AG04449 (cell line): Measurements from ENCODE around the gene NANOG.
"Not testable (repeated sequence)": the region's sequence is repeated elsewhere in the genome, so short reads cannot be mapped to it uniquely, and the experiment has no call there.

Source experiments
- CTCF ChIA-PET: fragments of 350-600 bp; formaldehyde crosslinking; extraction: SDS; loops from one replicate; lab custom pipeline; 2021; ENCODE audit warnings: antibody characterized with exemption; lab: Yijun Ruan, JAX
- POLR2A ChIA-PET: fragments of 400-600, 350-600 bp; formaldehyde crosslinking; extraction: SDS; loops from one replicate; lab custom pipeline; 2020; ENCODE audit warnings: antibody characterized with exemption, inconsistent platforms; lab: Yijun Ruan, JAX
- DNase-seq: peaks from one replicate; pipeline ENCODE4 v3.0.0-alpha.2; 2010; ENCODE audit warnings: low read depth, low spot score
- H3K4me3 ChIP-seq: 2 replicates; pipeline ENCODE4 v1.5.1; 2011; ENCODE audit warnings: low read depth, mild to moderate bottlenecking, control low read depth, low read length
- TF ChIP-seq, protein P1 (sequence below): IDR thresholded peaks from one replicate; pipeline ENCODE4 v1.5.1; 2011; ENCODE audit warnings: mild to moderate bottlenecking, moderate library complexity, low read length, control low read depth, inconsistent platforms; ENCODE audit not compliant: insufficient read depth; ENCODE audit errors: missing control alignments

The NANOG gene

DNA sequence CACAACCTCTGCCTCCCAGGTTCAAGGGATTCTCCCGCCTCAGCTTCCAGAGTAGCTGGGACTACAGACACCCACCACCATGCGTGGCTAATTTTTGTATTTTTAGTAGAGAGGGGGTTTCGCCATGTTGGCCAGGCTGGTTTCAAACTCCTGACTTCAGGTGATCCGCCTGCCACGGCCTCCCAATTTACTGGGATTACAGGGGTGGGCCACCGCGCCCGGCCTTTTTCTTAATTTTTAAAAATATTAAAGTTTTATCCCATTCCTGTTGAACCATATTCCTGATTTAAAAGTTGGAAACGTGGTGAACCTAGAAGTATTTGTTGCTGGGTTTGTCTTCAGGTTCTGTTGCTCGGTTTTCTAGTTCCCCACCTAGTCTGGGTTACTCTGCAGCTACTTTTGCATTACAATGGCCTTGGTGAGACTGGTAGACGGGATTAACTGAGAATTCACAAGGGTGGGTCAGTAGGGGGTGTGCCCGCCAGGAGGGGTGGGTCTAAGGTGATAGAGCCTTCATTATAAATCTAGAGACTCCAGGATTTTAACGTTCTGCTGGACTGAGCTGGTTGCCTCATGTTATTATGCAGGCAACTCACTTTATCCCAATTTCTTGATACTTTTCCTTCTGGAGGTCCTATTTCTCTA, at the start of gene NANOG:
NANOG (plus strand) TSS at position 519 of the 645 bp plus-strand sequence. CDS start 213 bp downstream, outside the sequence.
- CTCF ChIA-PET, H3K4me3 ChIP-seq, DNase-seq, POLR2A ChIA-PET: not testable (repeated sequence)

DNA sequence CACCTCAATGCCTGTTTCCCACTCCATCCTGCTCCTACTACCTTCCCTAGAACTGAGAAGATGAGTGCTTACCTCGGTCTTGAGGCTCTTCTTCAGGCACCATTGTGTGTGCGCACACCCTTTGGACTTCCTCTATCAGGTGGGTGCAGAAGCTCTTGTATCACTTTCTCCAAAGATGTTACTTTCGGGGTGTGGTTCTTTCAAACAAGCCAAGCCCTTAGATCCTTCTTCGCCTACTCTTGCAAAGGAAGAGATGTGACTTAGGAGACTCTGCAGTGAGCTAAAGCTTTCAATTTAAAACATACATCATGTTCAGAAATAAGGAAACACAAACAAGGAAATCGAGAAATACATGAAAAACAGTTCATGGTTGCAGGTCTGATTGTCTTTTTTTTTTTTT, 42.0 kb upstream of the NANOG start, which contains the start of gene CLEC4C:
CLEC4C (minus strand) TSS at position 130 of the 400 bp plus-strand sequence; CDS start at position 103, 27 bp downstream.
- DNase-seq = no peak
- TF ChIP-seq, protein P1, sequence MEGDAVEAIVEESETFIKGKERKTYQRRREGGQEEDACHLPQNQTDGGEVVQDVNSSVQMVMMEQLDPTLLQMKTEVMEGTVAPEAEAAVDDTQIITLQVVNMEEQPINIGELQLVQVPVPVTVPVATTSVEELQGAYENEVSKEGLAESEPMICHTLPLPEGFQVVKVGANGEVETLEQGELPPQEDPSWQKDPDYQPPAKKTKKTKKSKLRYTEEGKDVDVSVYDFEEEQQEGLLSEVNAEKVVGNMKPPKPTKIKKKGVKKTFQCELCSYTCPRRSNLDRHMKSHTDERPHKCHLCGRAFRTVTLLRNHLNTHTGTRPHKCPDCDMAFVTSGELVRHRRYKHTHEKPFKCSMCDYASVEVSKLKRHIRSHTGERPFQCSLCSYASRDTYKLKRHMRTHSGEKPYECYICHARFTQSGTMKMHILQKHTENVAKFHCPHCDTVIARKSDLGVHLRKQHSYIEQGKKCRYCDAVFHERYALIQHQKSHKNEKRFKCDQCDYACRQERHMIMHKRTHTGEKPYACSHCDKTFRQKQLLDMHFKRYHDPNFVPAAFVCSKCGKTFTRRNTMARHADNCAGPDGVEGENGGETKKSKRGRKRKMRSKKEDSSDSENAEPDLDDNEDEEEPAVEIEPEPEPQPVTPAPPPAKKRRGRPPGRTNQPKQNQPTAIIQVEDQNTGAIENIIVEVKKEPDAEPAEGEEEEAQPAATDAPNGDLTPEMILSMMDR = no peak
- ChIA-PET CTCF (no interaction called here), POLR2A (no interaction called here)
- no peak within 1 kb of the TSS for H3K4me3 ChIP-seq

DNA sequence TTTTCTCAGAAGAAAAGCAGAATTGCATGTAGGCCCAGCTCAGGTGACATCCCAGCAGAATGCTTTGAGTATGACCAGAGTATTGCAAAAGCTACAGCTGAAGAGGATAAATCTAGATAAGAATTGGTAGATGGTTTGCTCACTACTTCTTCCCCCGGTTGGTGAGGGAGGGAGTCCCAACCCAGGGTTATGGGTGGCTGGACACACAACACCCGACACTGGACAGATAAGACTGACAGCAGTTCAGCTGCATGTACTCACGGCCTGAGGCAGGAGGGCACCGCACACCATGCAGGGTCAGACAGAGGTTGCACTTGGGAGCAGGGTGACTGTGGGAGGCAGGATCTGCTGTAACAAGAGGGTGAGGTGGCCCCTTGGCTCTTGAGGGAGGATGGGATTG, 40.4 kb upstream of the NANOG start:
- no peak overlapping the region for H3K4me3 ChIP-seq
- ChIA-PET POLR2A (no interaction called here), CTCF (no interaction called here)
- TF ChIP-seq, protein P1 = no peak
- DNase-seq = no peak

DNA sequence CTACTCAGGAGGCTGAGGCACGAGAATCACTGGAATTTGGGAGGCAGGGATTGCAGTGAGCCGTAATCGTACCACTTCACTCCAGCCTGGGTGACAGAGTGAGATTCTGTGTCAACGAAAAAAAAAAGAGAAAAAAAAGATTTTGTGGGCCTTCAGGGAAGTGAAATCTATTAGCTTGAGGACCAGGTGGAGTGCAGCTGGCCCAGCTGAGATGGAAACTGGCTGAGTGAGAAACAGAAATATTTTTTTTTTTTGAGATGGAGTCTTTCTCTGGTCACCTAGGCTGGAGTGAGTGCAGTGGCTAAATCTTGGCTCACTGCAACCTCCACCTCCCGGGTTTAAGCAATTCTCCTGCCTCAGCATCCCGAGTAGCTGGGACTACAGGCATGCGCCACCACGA, 39.8 kb upstream of the NANOG start:
- TF ChIP-seq, protein P1 = no peak
- no peak for DNase-seq
- no peak overlapping the region for H3K4me3 ChIP-seq
- CTCF ChIA-PET = no interaction called here
- POLR2A ChIA-PET = no interaction called here

DNA sequence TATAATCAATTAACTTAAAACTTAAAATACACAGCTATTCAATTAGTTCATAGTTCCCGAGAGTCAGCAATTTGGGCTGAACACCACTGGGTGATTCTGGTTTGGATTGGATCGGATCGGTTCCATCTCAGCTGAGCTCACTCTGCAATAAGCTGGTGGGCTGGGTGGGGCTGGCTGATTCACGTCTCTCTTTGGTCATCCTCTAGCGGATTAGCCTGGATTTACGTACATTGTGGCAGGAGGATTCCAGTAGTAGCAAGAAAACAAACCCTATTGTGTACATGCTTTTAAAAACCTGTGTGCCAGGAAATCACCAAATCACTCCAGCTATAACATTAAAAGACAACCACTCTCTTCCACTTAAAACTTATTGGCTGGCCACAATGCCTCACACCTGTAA, 38.9 kb upstream of the NANOG start:
- ChIA-PET CTCF (interaction anchor here (1.0 kb wide), 1 partner anchor 55 kb away, joined by 3 read pairs; no protein-coding TSS in a partner anchor), POLR2A (no interaction called here)
- no peak overlapping the region for H3K4me3 ChIP-seq
- TF ChIP-seq, protein P1 = no peak
- DNase-seq = no peak

DNA sequence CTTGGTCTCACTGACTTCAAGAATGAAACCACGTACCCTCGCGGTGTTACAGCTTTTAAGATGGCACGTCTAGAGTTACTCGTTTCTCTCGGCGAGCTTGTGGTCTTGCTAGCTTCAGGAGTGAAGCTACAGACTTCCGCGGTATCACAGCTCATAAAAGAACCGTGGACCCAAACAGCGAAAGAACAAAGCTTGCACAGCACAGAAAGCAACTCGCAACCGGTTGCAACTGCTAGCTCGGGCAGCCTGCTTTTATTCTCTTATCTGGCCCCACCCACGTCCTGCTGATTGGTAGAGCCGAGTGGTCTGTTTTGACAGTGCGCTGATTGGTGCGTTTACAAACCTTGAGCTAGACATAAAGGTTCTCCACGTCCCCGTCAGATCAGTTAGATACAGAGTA, 37.8 kb upstream of the NANOG start:
- TF ChIP-seq, protein P1 = no peak
- CTCF ChIA-PET = no interaction called here
- H3K4me3 ChIP-seq = no peak overlapping the region
- POLR2A ChIA-PET = interaction anchor here (0.6 kb wide), 1 partner anchor 37 kb away, joined by 3 read pairs; no protein-coding TSS in a partner anchor
- DNase-seq = no peak

DNA sequence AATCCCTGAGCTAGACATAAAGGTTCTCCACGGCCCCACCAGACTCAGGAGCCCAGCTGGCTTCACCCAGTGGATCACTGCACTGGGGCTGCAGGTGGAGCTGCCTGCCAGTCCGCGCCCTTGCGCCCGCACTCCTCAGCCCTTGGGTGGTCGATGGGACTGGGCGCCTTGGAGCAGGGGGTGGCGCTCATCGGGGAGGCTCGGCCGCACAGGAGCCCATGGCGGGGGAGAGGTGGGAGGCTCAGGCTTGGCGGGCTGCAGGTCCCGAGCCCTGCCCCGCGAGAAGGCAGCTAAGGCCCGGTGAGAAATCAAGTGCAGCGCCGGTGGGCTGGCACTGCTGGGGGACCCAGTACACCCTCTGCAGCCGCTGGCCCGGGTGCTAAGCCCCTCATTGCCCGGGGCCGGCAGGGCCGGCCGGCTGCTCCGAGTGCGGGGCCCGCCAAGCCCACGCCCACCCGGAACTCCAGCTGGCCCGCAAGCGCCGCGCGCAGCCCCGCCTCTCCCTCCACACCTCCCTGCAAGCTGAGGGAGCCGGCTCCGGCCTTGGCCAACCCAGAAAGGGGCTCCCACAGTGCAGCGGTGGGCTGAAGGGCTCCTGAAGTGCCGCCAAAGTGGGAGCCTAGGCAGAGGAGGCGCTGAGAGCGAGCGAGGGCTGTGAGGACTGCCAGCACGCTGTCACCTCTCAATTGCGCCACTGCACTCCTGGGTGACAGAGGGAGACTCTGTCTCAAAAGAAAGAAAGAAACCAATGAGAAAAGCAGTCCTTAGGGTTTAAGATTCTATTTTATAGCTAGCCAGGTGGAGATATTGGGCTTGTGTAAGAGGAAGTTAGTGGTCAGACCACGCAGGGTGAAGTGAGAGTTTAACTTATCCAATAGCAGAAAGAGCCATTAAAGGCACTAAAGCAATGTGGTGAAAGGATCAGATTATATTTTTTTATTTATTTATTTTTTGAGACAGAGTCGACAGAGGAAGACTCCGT, 37.0 kb upstream of the NANOG start:
- CTCF ChIA-PET, POLR2A ChIA-PET, DNase-seq, H3K4me3 ChIP-seq: not testable (repeated sequence)

DNA sequence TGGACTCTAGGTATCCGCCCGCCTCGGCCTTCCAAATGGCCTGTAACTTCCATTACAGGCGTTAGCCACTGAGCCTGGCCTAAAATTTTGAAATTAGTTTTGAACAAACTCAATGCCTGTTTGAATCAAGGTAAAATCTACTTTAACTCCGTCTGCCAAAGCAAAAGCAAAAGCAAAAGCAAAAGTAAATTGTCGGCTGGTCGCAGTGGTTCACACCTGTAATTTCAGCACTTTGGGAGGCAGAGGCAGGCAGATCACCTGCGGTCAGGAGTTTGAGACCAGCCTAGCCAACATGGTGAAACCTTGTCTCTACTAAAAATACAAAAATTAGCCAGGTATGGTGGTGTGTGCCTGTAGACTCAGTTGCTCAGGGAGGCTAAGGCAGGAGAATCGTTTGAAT, 33.5 kb upstream of the NANOG start:
- H3K4me3 ChIP-seq, DNase-seq, POLR2A ChIA-PET, CTCF ChIA-PET: not testable (repeated sequence)
